Suprapubic skin (tissue), 4 donors: ENCODE measurements around the gene SEMA5A. TPM values are rescaled to one million over a fixed set of nuclear protein-coding genes. Genes with fewer than 3 reads are reported as not detected.

ENCODE experiments used
- DNase-seq, 2 donors: peaks; one replicate each; pipeline ENCODE4 v3.0.0-alpha.2; 2019; ENCODE audit warnings: low spot score in 2 of 2
- H3K27ac ChIP-seq: fragments of 200-600 bp; sonication (generic); one replicate; pipeline ENCODE4 v1.5.1; 2019
- H3K27me3 ChIP-seq: fragments of 200-600 bp; sonication (generic); one replicate; pipeline ENCODE4 v1.5.1; 2019
- H3K36me3 ChIP-seq: fragments of 200-600 bp; sonication (generic); one replicate; pipeline ENCODE4 v1.5.1; 2019
- H3K4me1 ChIP-seq: fragments of 200-600 bp; sonication (generic); one replicate; pipeline ENCODE4 v1.5.1; 2019
- H3K4me3 ChIP-seq: fragments of 200-600 bp; sonication (generic); one replicate; pipeline ENCODE4 v1.5.1; 2019; ENCODE audit warnings: mild to moderate bottlenecking
- H3K9me3 ChIP-seq: fragments of 200-600 bp; sonication (generic); one replicate; pipeline ENCODE4 v1.5.1; 2019
- CTCF ChIP-seq, 2 donors: fragments of 200-600 bp in 1 of 2; fragments of 450-650 bp in 1 of 2; sonication (generic) in 1 of 2; IDR thresholded peaks; one replicate each; pipeline ENCODE4 v1.5.1; 2016 to 2019; ENCODE audit warnings: antibody characterized with exemption in 2 of 2, mild to moderate bottlenecking in 1 of 2, moderate library complexity in 1 of 2
- EP300 ChIP-seq: sonication (generic); formaldehyde crosslinking; IDR thresholded peaks from one replicate; pipeline ENCODE4 v1.6.1; 2017; ENCODE audit warnings: antibody characterized with exemption
- POLR2A ChIP-seq, 2 donors: fragments of 450-650 bp; IDR thresholded peaks; one replicate each; pipeline ENCODE4 v1.6.1; 2017; ENCODE audit warnings: antibody characterized with exemption in 2 of 2, mild to moderate bottlenecking in 2 of 2, moderate library complexity in 2 of 2
- POLR2AphosphoS5 ChIP-seq, 3 donors: sonication (generic); formaldehyde crosslinking; IDR thresholded peaks; one replicate each; pipeline ENCODE4 v1.6.1; 2017; ENCODE audit warnings: antibody characterized with exemption in 3 of 3
- WGBS: methylation state at CpG from one replicate; pipeline ENCODE4 v1.1.5; 2018; 5-methylcytosine and 5-hydroxymethylcytosine counted together
- total RNA-seq, 4 donors: library from RNA; depleted of rRNA; stranded (reverse); fragments of >200 nt; gene quantifications; one replicate each; pipeline ENCODE4 v1.1.0, GENCODE V29; 2016

SEMA5A gene
- total RNA-seq, 4 donors from 2014 or later, result 14.5 to 31.7 (median 23.4) TPM

- no peak for TF ChIP-seq EP300
- TF ChIP-seq CTCF (IDR thresholded peaks at IDR 0.05), result no peak
- TF ChIP-seq POLR2A (IDR thresholded peaks at IDR 0.05), result no peak
- no peak for TF ChIP-seq POLR2AphosphoS5 (IDR thresholded peaks at IDR 0.05)
- Histone ChIP-seq H3K9me3 (no peaks in the 10 kb centered on the region), H3K36me3 (no peaks in the 10 kb centered on the region), H3K4me1 (peaks cover 15% of the 10 kb centered on the region), H3K27ac (no peak overlapping the region), H3K4me3 (no peak overlapping the region), H3K27me3 (no peaks in the 10 kb centered on the region)
- WGBS, result 33% methylated on average over 2 of the region's 2 CpGs
- no peak for DNase-seq
Measured at GRCh38 chr5:9441610-9442009, 104.3 kb downstream of the SEMA5A start.

- DNase-seq, result no peak
- Histone ChIP-seq H3K27ac (no peak overlapping the region), H3K9me3 (no peaks in the 10 kb centered on the region), H3K4me1 (peaks cover 13% of the 10 kb centered on the region), H3K36me3 (no peaks in the 10 kb centered on the region), H3K4me3 (no peak overlapping the region), H3K27me3 (no peaks in the 10 kb centered on the region)
- WGBS, result 69% methylated on average over 2 of the region's 2 CpGs
- no peak for TF ChIP-seq CTCF (IDR thresholded peaks at IDR 0.05)
- no peak for TF ChIP-seq EP300
- TF ChIP-seq POLR2A (IDR thresholded peaks at IDR 0.05), result no peak
- no peak for TF ChIP-seq POLR2AphosphoS5 (IDR thresholded peaks at IDR 0.05)
Measured at GRCh38 chr5:9440517-9440916, 105.4 kb downstream of the SEMA5A start.

GRCh38 chr5:9439531-9440292 lies 106.2 kb downstream of the SEMA5A start:
- 47% methylated on average over 3 of the region's 5 CpGs for WGBS
- Histone ChIP-seq H3K4me1 (peaks cover 13% of the 10 kb centered on the region), H3K4me3 (no peak overlapping the region), H3K27ac (no peak overlapping the region), H3K36me3 (no peaks in the 10 kb centered on the region), H3K9me3 (no peaks in the 10 kb centered on the region), H3K27me3 (no peaks in the 10 kb centered on the region)
- TF ChIP-seq EP300 (no peak), POLR2A (IDR thresholded peaks at IDR 0.05) (no peak), CTCF (IDR thresholded peaks at IDR 0.05) (no peak), POLR2AphosphoS5 (IDR thresholded peaks at IDR 0.05) (no peak)
- DNase-seq, result no peak

- Histone ChIP-seq H3K27me3 (no peaks in the 10 kb centered on the region), H3K27ac (no peak overlapping the region), H3K36me3 (no peaks in the 10 kb centered on the region), H3K4me3 (no peak overlapping the region), H3K4me1 (peaks cover 13% of the 10 kb centered on the region), H3K9me3 (no peaks in the 10 kb centered on the region)
- DNase-seq, result no peak
- 62% methylated on average over 9 of the region's 10 CpGs for WGBS
- TF ChIP-seq EP300 (no peak), POLR2AphosphoS5 (IDR thresholded peaks at IDR 0.05) (no peak), POLR2A (IDR thresholded peaks at IDR 0.05) (no peak), CTCF (IDR thresholded peaks at IDR 0.05) (no peak)
Measured at GRCh38 chr5:9438596-9439354, 107.1 kb downstream of the SEMA5A start.

- no peak overlapping the region for H3K27ac ChIP-seq
- H3K36me3 ChIP-seq, result no peaks in the 10 kb centered on the region
- H3K9me3 ChIP-seq, result no peaks in the 10 kb centered on the region
- no peaks in the 10 kb centered on the region for H3K27me3 ChIP-seq
- H3K4me1 ChIP-seq, result peaks cover 13% of the 10 kb centered on the region
- no peak for TF ChIP-seq POLR2AphosphoS5 (IDR thresholded peaks at IDR 0.05)
- no peak for TF ChIP-seq EP300
- TF ChIP-seq CTCF (IDR thresholded peaks at IDR 0.05), result no peak
- TF ChIP-seq POLR2A (IDR thresholded peaks at IDR 0.05), result no peak
- DNase-seq, result peak in 1 of 2 donors; percentile 68
- H3K4me3 ChIP-seq, result no peak overlapping the region
- 79% methylated on average over 5 of the region's 5 CpGs for whole genome bisulfite sequencing
Measured at GRCh38 chr5:9437741-9438240, 108.1 kb downstream of the SEMA5A start.
